RWPE2 (cell line): ENCODE data around the gene ECE2.

Experiments used
- ATAC-seq: fragments of 200-7000 bp; cut with Tn5 transposase; 3 replicates; pipeline ENCODE4 v1.9.1; 2021; ENCODE audit warnings: low read depth
- DNase-seq: peaks from one replicate; pipeline ENCODE4 v3.0.0-alpha.2; 2020; ENCODE audit warnings: low spot score
- H3K27ac ChIP-seq: fragments of 450-650 bp; 2 replicates; pipeline ENCODE4 v1.5.1; 2017; ENCODE audit warnings: mild to moderate bottlenecking; ENCODE audit not compliant: poor library complexity, severe bottlenecking
- H3K27me3 ChIP-seq: fragments of 250-450 bp; sonication (Bioruptor Pico); 2 replicates; pipeline ENCODE4 v1.5.1; 2021; ENCODE audit warnings: mild to moderate bottlenecking, moderate library complexity; ENCODE audit not compliant: insufficient read depth, poor library complexity, severe bottlenecking
- H3K36me3 ChIP-seq: fragments of 250-450 bp; sonication (Bioruptor Pico); 2 replicates; pipeline ENCODE4 v1.5.1; 2020; ENCODE audit warnings: low read depth, mild to moderate bottlenecking, moderate library complexity
- H3K4me1 ChIP-seq: fragments of 250-450 bp; sonication (Bioruptor Pico); 2 replicates; pipeline ENCODE4 v1.5.1; 2021; ENCODE audit warnings: mild to moderate bottlenecking, moderate library complexity; ENCODE audit not compliant: insufficient read depth, poor library complexity, severe bottlenecking
- H3K4me3 ChIP-seq: fragments of 250-450 bp; sonication (Bioruptor Pico); 2 replicates; pipeline ENCODE4 v1.5.1; 2021; ENCODE audit warnings: mild to moderate bottlenecking, moderate library complexity; ENCODE audit not compliant: severe bottlenecking
- H3K9me3 ChIP-seq: fragments of 250-450 bp; sonication (Bioruptor Pico); 2 replicates; pipeline ENCODE4 v1.5.1; 2021; ENCODE audit warnings: mild to moderate bottlenecking, moderate library complexity; ENCODE audit not compliant: severe bottlenecking
- TF ChIP-seq, protein P1 (sequence below): fragments of 450-650 bp; IDR thresholded peaks from one replicate; pipeline ENCODE4 v1.5.1; 2017; ENCODE audit warnings: mild to moderate bottlenecking, moderate library complexity; ENCODE audit not compliant: poor library complexity, severe bottlenecking

Gene ECE2

DNA sequence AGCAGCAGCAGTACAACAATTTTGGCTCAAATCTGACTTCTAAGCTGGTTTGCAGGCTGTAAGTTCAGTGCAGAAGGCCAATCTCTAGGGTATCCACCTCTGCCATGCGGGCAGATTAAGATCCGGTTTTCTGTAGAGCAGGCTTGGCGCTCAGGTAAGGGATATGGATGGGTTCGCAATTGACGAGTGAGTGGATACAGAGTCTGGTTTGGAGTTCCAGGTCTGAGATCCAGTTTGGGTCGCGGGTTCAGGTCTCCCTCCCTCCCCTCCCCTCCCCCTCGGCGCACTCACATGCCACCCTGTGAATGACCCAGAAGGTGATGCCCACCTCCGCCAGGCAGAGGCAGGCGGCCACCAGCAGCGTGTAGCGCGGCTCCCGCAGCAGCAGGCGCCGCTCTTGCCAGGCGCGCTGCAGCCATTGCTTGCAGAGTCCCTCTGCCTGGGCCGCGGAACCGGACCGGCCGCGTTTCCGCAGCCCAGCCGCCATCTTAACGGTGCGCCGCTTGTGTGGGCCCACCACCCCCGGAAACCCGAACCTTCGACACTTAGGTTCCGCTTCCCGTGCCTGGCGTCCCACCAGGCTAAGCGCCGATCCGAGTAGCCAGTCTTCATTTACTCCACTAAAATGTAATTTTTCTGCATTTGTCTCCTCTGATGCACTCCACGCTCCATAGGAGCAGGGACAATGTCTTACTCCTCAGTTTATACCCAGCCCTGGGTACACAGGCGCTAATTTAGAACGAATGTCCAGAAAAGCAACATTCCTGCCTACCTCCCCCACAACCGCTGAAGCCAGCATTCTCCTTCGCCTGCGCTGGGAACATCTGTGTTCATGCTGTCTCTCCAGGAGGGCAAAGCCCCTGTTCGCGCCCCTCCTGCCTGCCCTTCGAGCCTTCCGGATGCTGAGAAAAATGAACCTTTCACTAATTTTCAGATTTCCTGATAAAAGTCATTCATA is 27.1 kb upstream of the ECE2 start, which contains the start of gene ALG3:
Gene ALG3 (minus strand): TSS at position 509 of the 958 bp plus-strand sequence. CDS start 22 bp downstream, at position 487.
- H3K4me3 ChIP-seq: peak within 1 kb of the TSS; percentile 92
- H3K4me1 ChIP-seq: no peaks in the 10 kb centered on the region
- H3K27me3 ChIP-seq: no peaks in the 10 kb centered on the region
- TF ChIP-seq, protein P1, sequence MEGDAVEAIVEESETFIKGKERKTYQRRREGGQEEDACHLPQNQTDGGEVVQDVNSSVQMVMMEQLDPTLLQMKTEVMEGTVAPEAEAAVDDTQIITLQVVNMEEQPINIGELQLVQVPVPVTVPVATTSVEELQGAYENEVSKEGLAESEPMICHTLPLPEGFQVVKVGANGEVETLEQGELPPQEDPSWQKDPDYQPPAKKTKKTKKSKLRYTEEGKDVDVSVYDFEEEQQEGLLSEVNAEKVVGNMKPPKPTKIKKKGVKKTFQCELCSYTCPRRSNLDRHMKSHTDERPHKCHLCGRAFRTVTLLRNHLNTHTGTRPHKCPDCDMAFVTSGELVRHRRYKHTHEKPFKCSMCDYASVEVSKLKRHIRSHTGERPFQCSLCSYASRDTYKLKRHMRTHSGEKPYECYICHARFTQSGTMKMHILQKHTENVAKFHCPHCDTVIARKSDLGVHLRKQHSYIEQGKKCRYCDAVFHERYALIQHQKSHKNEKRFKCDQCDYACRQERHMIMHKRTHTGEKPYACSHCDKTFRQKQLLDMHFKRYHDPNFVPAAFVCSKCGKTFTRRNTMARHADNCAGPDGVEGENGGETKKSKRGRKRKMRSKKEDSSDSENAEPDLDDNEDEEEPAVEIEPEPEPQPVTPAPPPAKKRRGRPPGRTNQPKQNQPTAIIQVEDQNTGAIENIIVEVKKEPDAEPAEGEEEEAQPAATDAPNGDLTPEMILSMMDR: no peak
- ATAC-seq: peak; percentile 35
- peaks cover 21% of the 10 kb centered on the region for H3K36me3 ChIP-seq
- no peaks in the 10 kb centered on the region for H3K9me3 ChIP-seq
- peak within 1 kb of the TSS; percentile 85 for H3K27ac ChIP-seq
- DNase-seq: peak; percentile 82

DNA sequence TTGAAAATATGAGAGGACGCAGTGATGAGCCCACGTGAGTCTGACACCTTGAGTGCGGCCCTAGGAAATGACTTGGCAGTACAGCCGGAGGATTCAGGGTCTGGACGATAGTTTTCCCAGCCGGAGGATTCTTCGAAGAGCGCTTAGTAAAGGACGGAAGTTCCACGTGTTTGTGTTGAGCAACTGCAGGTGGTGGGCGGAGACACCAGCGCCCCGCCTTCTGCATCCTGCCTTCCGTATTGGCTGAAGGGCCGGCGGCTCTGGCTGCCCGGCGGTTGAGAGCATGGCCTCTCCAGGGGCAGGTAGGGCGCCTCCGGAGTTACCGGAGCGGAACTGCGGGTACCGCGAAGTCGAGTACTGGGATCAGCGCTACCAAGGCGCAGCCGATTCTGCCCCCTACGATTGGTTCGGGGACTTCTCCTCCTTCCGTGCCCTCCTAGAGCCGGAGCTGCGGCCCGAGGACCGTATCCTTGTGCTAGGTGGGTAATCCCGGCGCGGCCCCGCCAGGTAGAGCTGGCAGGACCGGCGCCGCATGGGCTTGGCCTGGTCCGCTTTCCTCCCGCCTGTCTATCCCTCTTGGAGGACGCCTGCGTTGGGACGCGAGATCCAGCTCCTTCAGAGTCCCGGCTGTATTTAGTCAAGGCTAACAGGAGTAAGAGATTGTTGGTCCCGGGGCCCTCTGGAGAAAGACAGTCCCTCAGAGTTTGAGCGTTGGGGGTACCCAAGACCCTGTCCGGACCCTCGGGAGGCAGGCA is 26.2 kb upstream of the ECE2 start, which contains the start of gene EEF1AKMT4:
Gene EEF1AKMT4 (plus strand): TSS at position 261 of the 755 bp plus-strand sequence. CDS start 23 bp downstream, at position 284.
- peak; percentile 97 for DNase-seq
- peak; percentile 93 for ATAC-seq
- Histone ChIP-seq H3K27me3 (no peaks in the 10 kb centered on the region), H3K36me3 (peaks cover 15% of the 10 kb centered on the region), H3K4me1 (no peaks in the 10 kb centered on the region), H3K27ac (peak within 1 kb of the TSS; percentile 85), H3K9me3 (no peaks in the 10 kb centered on the region), H3K4me3 (peak within 1 kb of the TSS; percentile 92)
- TF ChIP-seq, protein P1: no peak

DNA sequence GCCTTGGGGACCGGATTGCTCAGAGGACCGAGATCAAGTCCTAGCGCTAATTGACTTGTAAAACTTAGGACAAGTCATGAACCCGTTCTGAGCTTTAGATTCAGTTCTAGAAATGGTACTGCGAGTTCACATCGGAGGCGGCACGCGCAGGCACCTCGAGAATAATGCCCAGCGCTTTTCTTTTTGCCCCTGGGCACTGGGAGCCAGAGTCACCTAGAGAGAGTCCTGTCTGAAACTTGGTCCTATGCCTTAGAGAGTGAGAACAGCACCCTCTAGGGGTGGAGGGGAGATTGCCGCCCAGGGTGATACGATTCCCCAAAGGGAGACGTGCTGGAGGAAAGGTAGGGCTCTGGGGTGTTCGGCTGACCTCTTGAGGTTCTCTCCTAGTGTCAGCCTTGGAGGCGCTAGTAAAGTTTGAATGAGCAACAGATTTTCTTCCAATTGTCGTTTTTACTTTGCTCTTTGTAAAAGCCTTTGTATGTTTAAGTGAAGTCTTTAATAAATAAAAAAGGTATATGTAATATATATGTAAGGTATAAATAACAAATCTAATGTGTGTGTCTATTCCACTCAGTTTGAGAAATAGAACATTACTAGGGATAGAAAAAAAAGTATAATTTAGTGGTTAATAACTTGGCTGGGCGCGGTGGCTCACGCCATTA is 25.5 kb upstream of the ECE2 start:
- peak overlapping the region; percentile 92 for H3K4me3 ChIP-seq
- TF ChIP-seq, protein P1: peak; percentile 96
- DNase-seq (peak; percentile 86), ATAC-seq (peak; percentile 72)
- H3K4me1 ChIP-seq: no peaks in the 10 kb centered on the region
- no peaks in the 10 kb centered on the region for H3K27me3 ChIP-seq
- peaks cover 8% of the 10 kb centered on the region for H3K36me3 ChIP-seq
- no peaks in the 10 kb centered on the region for H3K9me3 ChIP-seq
- H3K27ac ChIP-seq: peak overlapping the region; percentile 85

DNA sequence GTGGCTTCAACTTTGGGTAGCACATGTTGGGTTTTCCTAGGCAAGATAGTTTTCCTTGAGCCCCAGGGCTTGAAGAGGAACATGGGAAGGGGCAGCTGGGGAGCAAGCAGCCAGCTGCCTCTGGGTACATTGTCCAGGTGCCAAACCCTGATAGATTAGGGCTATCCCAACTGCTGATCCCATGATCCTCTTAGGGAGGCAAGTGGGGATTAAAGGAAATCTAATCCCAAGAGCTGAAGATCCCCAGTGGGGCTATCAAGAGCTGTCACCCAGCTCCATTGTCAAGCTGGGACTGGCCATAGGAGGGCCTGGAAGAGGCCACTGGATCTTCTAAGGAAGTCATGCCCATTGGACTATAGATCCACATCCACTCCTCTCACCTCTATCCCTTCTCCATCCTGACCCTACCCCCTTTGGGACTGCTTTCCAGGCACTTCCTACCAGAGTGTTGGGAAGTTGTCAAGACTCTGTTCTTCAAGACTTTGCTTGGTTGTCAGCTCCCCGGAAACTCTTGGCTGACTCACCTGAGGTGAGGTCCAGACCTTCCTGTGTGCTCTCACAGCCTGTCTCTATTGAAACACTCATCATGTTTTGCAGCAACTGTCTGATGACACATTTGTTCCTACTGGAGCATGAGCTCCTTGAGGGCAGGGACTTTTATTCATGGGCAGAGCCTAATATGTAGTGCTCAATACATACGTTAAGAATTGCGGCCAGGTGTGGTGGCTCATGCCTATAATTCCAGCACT is 20.4 kb upstream of the ECE2 start:
- TF ChIP-seq, protein P1: no peak
- H3K27me3 ChIP-seq: peaks cover 4% of the 10 kb centered on the region
- ATAC-seq (peak; percentile 74), DNase-seq (no peak)
- H3K9me3 ChIP-seq: no peaks in the 10 kb centered on the region
- H3K4me1 ChIP-seq: no peaks in the 10 kb centered on the region
- H3K36me3 ChIP-seq: peaks cover 4% of the 10 kb centered on the region; the same call in 1 of the 2 replicates
- peak overlapping the region; percentile 22 for H3K27ac ChIP-seq
- H3K4me3 ChIP-seq: no peak overlapping the region
